HT1080 (cell line): ENCODE results near the gene ZNF844. TPM values are rescaled to one million over a fixed set of nuclear protein-coding genes. Genes with fewer than 3 reads are reported as not detected.
"Not testable (repeated sequence)": the region's sequence is repeated elsewhere in the genome, so short reads cannot be mapped to it uniquely, and the experiment has no call there.

ENCODE experiments used
- DNase-seq: peaks from one replicate; pipeline ENCODE4 v3.0.0-alpha.2; 2015; ENCODE audit warnings: low read depth
- small RNA-seq: library from RNA; depleted of rRNA; stranded (forward); fragments of <200 nt; gene quantifications from one replicate; pipeline ENCODE3, GENCODE V24; 2014
- total RNA-seq: library from RNA; depleted of rRNA; stranded (reverse); fragments of >200 nt; shearing (Covaris generic); gene quantifications from 2 replicates; pipeline ENCODE4 v1.2.3, GENCODE V29; 2014; rRNA removed

Gene ZNF844
- total RNA-seq, 1 experiment from 2014 or later = 0.02 TPM

- DNase-seq = peak; percentile 67
Measured at GRCh38 chr19:12092065-12092867, 27.7 kb downstream of the ZNF844 start.

- DNase-seq = no peak
Measured at GRCh38 chr19:12092956-12093355, 28.4 kb downstream of the ZNF844 start.

- DNase-seq = no peak
Measured at GRCh38 chr19:12093777-12094176, 29.2 kb downstream of the ZNF844 start.

- DNase-seq = no peak
Measured at GRCh38 chr19:12095111-12095790, 30.7 kb downstream of the ZNF844 start.

- no peak for DNase-seq
Measured at GRCh38 chr19:12098040-12098439, 33.5 kb downstream of the ZNF844 start.

- DNase-seq = not testable (repeated sequence)
Measured at GRCh38 chr19:12103909-12104308, 39.4 kb downstream of the ZNF844 start.

GRCh38 chr19:12111176-12111575 lies 46.6 kb downstream of the ZNF844 start:
- DNase-seq = no peak

GRCh38 chr19:12111943-12112637 lies 47.6 kb downstream of the ZNF844 start:
- DNase-seq = peak; percentile 6

GRCh38 chr19:12112701-12113100 lies 48.2 kb downstream of the ZNF844 start:
- DNase-seq = no peak

- DNase-seq = no peak
Measured at GRCh38 chr19:12113121-12113520, 48.6 kb downstream of the ZNF844 start.

- no peak for DNase-seq
Measured at GRCh38 chr19:12117201-12117970, 52.9 kb downstream of the ZNF844 start.

- DNase-seq = no peak
Measured at GRCh38 chr19:12126707-12127106, 62.2 kb downstream of the ZNF844 start.

Small RNA genes within 50 kb of the gene (small RNA-seq; reads per million reads assigned to genes)
- gene RF00019 = not detected
- gene RNA5SP465 = not detected
- not detected for gene RNA5SP466
- gene RNA5SP467 = not detected

Other genes starting within 250 kb of the ZNF844 start
- not detected in 2 replicates for gene ZNF439, start 216.0 kb upstream of the ZNF844 start, total RNA-seq
- gene ZNF69, start 176.9 kb upstream of the ZNF844 start, total RNA-seq = not detected in 2 replicates
- gene ZNF700, start 139.6 kb upstream of the ZNF844 start, total RNA-seq = 6.8 and 7.0 TPM in 2 replicates
- not detected in 2 replicates for gene ZNF763, start 99.7 kb upstream of the ZNF844 start, total RNA-seq
- gene ZNF433, start 29.1 kb upstream of the ZNF844 start, total RNA-seq = 0.37 TPM in 1 of 2 replicates, not detected in the other
- gene ZNF878, start 11.8 kb upstream of the ZNF844 start, total RNA-seq = not detected in 2 replicates
- gene ZNF20, start 75.6 kb downstream of the ZNF844 start, total RNA-seq = 3.0 and 3.5 TPM in 2 replicates
- gene ZNF625, start 92.0 kb downstream of the ZNF844 start, total RNA-seq = 5.9 and 6.9 TPM in 2 replicates
- 2.6 and 3.7 TPM in 2 replicates for gene ZNF136, start 98.4 kb downstream of the ZNF844 start, total RNA-seq
- gene ZNF44, start 230.2 kb downstream of the ZNF844 start, total RNA-seq = 0.13 and 0.23 TPM in 2 replicates